ENCODE data around the gene RFX3. TPM values are rescaled to one million over a fixed set of nuclear protein-coding genes. Genes with fewer than 3 reads are reported as not detected.

Gene RFX3
- total RNA-seq, 6 experiments from 2014 or later, result 2.8 to 4.2 (median 3.5) TPM

- DNase-seq, result no peak
- Mint-ChIP-seq H3K36me3 (ENCODE audit: low read depth) (no peaks in the 10 kb centered on the region), H3K27me3 (ENCODE audit: insufficient read depth) (no peaks in the 10 kb centered on the region), H3K4me3 (no peak overlapping the region), H3K27ac (no peak overlapping the region), H3K4me1 (ENCODE audit: low read depth) (peaks cover 11% of the 10 kb centered on the region), H3K9me3 (no peaks in the 10 kb centered on the region)
- no peak for TF ChIP-seq CTCF (IDR thresholded peaks at IDR 0.05)
These were observed 68.6 kb downstream of the RFX3 start for GRCh38 chr9:3457175-3457574.

GRCh38 chr9:3455717-3456116 is 70.1 kb downstream of the RFX3 start:
- no peak overlapping the region for H3K27ac Mint-ChIP-seq
- peaks cover 6% of the 10 kb centered on the region for H3K4me1 Mint-ChIP-seq (ENCODE audit: low read depth)
- H3K4me3 Mint-ChIP-seq, result no peak overlapping the region
- no peaks in the 10 kb centered on the region for H3K9me3 Mint-ChIP-seq
- no peaks in the 10 kb centered on the region for H3K36me3 Mint-ChIP-seq (ENCODE audit: low read depth)
- no peak for DNase-seq
- H3K27me3 Mint-ChIP-seq (ENCODE audit: insufficient read depth), result no peaks in the 10 kb centered on the region
- TF ChIP-seq CTCF (IDR thresholded peaks at IDR 0.05), result no peak

- peaks cover 6% of the 10 kb centered on the region for H3K4me1 Mint-ChIP-seq (ENCODE audit: low read depth)
- DNase-seq, result no peak
- H3K27ac Mint-ChIP-seq, result no peak overlapping the region
- no peak for TF ChIP-seq CTCF (IDR thresholded peaks at IDR 0.05)
- H3K36me3 Mint-ChIP-seq (ENCODE audit: low read depth), result no peaks in the 10 kb centered on the region
- H3K4me3 Mint-ChIP-seq, result no peak overlapping the region
- no peaks in the 10 kb centered on the region for H3K9me3 Mint-ChIP-seq
- H3K27me3 Mint-ChIP-seq (ENCODE audit: insufficient read depth), result no peaks in the 10 kb centered on the region
These were observed 70.7 kb downstream of the RFX3 start for GRCh38 chr9:3455094-3455493.

GRCh38 chr9:3451956-3452355 is 73.8 kb downstream of the RFX3 start:
- Mint-ChIP-seq H3K4me1 (ENCODE audit: low read depth) (no peaks in the 10 kb centered on the region; the same call in 1 of the 2 replicates), H3K4me3 (no peak overlapping the region), H3K9me3 (no peaks in the 10 kb centered on the region), H3K27me3 (ENCODE audit: insufficient read depth) (no peaks in the 10 kb centered on the region), H3K27ac (no peak overlapping the region), H3K36me3 (ENCODE audit: low read depth) (no peaks in the 10 kb centered on the region; the same call in 1 of the 2 replicates)
- no peak for DNase-seq
- no peak for TF ChIP-seq CTCF (IDR thresholded peaks at IDR 0.05)

- TF ChIP-seq CTCF (IDR thresholded peaks at IDR 0.05), result no peak
- DNase-seq, result no peak
- H3K9me3 Mint-ChIP-seq, result no peaks in the 10 kb centered on the region
- no peak overlapping the region for H3K27ac Mint-ChIP-seq
- H3K4me1 Mint-ChIP-seq (ENCODE audit: low read depth), result no peaks in the 10 kb centered on the region
- H3K36me3 Mint-ChIP-seq (ENCODE audit: low read depth), result no peaks in the 10 kb centered on the region; the same call in 1 of the 2 replicates
- H3K4me3 Mint-ChIP-seq, result no peak overlapping the region
- H3K27me3 Mint-ChIP-seq (ENCODE audit: insufficient read depth), result no peaks in the 10 kb centered on the region
These were observed 78.0 kb downstream of the RFX3 start for GRCh38 chr9:3447788-3448187.

GRCh38 chr9:3447143-3447542 is 78.7 kb downstream of the RFX3 start:
- DNase-seq, result no peak
- TF ChIP-seq CTCF (IDR thresholded peaks at IDR 0.05), result no peak
- no peaks in the 10 kb centered on the region for H3K4me1 Mint-ChIP-seq (ENCODE audit: low read depth)
- no peaks in the 10 kb centered on the region for H3K9me3 Mint-ChIP-seq
- H3K27ac Mint-ChIP-seq, result no peak overlapping the region
- H3K36me3 Mint-ChIP-seq (ENCODE audit: low read depth), result no peaks in the 10 kb centered on the region; the same call in 1 of the 2 replicates
- H3K27me3 Mint-ChIP-seq (ENCODE audit: insufficient read depth), result no peaks in the 10 kb centered on the region
- H3K4me3 Mint-ChIP-seq, result no peak overlapping the region
